GM06990 (cell line): ENCODE data around the gene DALRD3.

Experiments
- DNase-seq: peaks from one replicate; pipeline ENCODE4 v3.0.0-alpha.2; 2011; ENCODE audit not compliant: insufficient read length; ENCODE audit errors: extremely low read depth
- H3K27me3 ChIP-seq: replicated peaks from 2 replicates; pipeline ENCODE4 v1.6.0; 2011; ENCODE audit warnings: low read length; ENCODE audit not compliant: control insufficient read depth, insufficient read depth
- H3K36me3 ChIP-seq: 2 replicates; pipeline ENCODE4 v1.5.1; 2011; ENCODE audit warnings: low read length; ENCODE audit not compliant: control insufficient read depth, insufficient read depth
- H3K4me3 ChIP-seq: replicated peaks from 2 replicates; pipeline ENCODE4 v1.5.1; 2011; ENCODE audit warnings: low read depth, mild to moderate bottlenecking, control low read depth, low read length
- CTCF ChIP-seq: IDR thresholded peaks from 2 replicates; pipeline ENCODE4 v1.5.1; 2011; ENCODE audit warnings: low read length, control low read depth, mild to moderate bottlenecking, inconsistent platforms; ENCODE audit not compliant: insufficient read depth, poor library complexity, severe bottlenecking

Gene DALRD3

GRCh38 chr3:49025005-49025792 lies 6.8 kb upstream of the DALRD3 start:
- no peak for DNase-seq
- H3K27me3 ChIP-seq, result no peaks in the 10 kb centered on the region
- TF ChIP-seq CTCF, result no peak
- H3K4me3 ChIP-seq, result no peak overlapping the region
- H3K36me3 ChIP-seq, result peaks cover 27% of the 10 kb centered on the region

DNA sequence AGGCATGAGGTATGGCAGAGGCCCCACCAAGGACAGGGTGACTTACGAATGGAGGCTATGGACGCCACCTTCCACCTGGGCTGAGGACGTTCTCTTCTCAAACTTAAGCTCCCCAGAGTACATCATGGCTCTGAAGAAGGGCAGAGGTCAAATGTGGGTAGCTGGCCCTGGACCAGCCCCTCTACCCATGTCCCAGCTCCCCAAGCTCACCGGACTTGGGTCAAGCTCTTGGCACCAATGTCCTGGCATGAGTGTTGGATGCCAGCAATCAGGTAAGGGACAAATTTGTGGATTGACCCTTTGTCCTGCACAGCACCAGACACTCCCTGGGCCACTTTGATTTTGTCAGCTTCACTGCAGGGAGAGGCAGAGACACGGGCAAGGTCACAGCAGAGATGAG lies 6.1 kb upstream of the DALRD3 start:
- H3K36me3 ChIP-seq, result peaks cover 27% of the 10 kb centered on the region
- H3K27me3 ChIP-seq, result no peaks in the 10 kb centered on the region
- TF ChIP-seq CTCF, result no peak
- DNase-seq, result no peak
- H3K4me3 ChIP-seq, result no peak overlapping the region

GRCh38 chr3:49023775-49024174 lies 5.4 kb upstream of the DALRD3 start:
- TF ChIP-seq CTCF, result no peak
- Histone ChIP-seq H3K4me3 (no peak overlapping the region), H3K27me3 (no peaks in the 10 kb centered on the region), H3K36me3 (peaks cover 27% of the 10 kb centered on the region)
- DNase-seq, result no peak

- Histone ChIP-seq H3K27me3 (no peaks in the 10 kb centered on the region), H3K36me3 (peaks cover 27% of the 10 kb centered on the region), H3K4me3 (peak overlapping the region; percentile 95)
- TF ChIP-seq CTCF, result no peak
- DNase-seq, result no peak
These were observed 4.3 kb upstream of the DALRD3 start for GRCh38 chr3:49022688-49023171.

DNA sequence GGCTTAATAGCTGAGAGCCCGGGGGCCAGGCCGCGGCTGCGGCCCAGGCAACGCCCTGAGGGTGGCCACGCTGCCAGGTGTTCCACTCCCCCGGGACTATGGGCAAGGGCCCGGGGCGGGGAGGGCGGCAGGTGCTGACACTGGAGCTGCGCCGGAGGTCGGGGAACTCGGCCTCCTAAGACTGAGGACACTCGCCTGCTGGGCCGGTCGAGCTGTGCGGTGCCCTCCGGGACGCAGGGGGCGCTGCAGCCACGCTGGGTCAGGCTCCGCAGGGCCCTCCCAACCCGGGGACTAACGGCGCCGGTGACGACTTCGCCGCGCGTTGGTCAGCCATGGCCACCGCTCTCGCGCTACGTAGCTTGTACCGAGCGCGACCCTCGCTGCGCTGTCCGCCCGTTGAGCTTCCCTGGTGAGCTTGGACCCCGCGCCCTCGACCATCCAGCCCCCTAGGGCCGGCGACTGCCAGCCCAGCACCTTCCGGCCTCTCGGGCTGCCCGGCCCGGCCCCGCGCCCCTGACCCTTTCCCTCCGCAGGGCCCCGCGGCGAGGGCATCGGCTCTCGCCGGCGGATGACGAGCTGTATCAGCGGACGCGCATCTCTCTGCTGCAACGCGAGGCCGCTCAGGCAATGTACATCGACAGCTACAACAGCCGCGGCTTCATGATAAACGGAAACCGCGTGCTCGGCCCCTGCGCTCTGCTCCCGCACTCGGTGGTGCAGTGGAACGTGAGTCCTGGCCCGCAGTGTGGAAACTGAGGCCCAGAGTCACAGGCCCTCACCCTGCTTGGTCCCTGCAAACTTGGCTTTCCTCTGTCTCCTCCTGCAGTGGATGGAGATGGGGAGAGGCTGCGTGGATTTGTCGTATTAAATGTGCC lies 3.7 kb upstream of the DALRD3 start, which contains the start of gene NDUFAF3:
TSS of gene NDUFAF3 (plus strand) at position 309 of the 875 bp plus-strand sequence. CDS start at position 333, 24 bp downstream.
- Histone ChIP-seq H3K36me3 (peaks cover 24% of the 10 kb centered on the region), H3K4me3 (peak within 1 kb of the TSS; percentile 95), H3K27me3 (no peaks in the 10 kb centered on the region)
- peak; percentile 97 for DNase-seq
- TF ChIP-seq CTCF, result peak; percentile 98
